GM21619 (cell line): Measurements from ENCODE around the gene PPP1R2B.

Experiments used
- ATAC-seq: cut with Tn5 transposase; IDR thresholded peaks from one replicate; pipeline ENCODE4 v1.9.1; 2021; ENCODE audit not compliant: unreplicated experiment

Gene PPP1R2B

DNA sequence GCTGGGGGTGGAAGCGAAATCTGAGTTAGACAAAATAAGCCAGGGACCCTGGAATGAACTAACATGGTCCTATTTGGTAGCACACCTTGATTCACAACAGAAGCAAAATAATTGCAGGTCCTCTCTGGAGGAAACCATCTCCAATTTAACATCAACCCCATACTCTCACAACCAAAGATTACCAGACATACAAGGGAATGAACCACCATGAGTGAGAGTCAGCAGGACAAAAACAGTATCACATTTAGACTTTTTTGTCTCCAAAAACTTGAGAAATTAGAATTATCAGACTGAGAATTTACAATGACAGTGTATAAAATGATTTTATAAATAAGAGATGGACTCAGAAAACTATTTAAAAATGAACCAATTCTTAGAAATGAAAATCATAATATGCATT lies 21.1 kb downstream of the PPP1R2B start:
- no peak for ATAC-seq

DNA sequence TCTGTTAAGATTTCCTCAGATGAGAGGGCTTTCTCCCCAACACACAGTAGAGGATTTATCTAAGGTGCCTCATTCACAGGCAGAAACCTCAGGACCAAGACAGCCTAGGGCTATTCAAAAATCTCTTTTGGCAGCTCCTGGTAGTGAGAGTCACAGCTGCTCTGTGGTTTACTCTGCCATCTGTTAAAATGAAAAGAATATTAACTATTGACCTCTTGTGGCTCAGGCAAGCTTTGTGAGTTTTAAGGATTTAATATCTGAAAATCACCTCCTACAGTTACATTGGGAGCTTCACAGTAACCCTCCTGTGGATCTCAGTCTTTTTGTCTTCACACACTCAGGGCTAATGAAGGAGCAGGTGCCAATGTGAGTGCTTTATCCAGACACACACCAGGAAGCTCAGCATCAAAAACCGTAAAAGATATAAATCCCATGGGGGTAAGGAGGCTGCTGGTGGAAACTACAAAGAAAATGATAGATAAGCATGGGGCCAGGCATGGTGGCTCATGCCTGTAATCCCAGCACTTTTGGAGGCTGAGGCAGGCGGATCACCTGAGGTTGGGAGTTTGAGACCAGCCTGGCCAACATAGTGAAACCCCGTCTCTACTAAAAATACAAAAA lies 29.7 kb downstream of the PPP1R2B start:
- peak; percentile 92 for ATAC-seq

DNA sequence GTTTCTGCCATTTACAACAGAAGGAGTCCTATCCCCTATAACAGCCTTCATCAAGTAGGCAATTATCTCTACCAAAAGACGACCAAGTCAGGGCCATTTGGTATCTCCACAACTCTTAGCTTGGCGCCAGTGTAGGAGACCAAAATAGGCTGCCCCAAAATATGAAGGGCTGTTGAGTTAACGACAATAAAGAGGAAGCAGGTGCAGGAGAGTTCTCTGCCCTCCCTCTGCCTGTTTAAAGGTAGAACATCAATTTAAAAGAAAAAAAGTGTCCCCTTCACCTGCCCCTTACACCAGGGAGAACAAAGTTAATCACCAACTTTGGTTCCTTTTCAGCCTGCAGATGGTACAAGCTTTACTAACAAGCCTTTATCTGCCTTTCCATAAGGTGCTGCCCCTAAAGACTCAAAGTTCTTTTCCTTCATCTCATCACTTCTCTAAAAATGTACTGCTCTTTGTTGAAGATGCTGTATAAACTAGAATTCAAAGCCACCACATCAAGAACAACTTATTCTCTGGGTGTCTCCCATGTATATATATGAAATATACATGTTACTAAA lies 33.3 kb downstream of the PPP1R2B start:
- peak; percentile 26 for ATAC-seq

DNA sequence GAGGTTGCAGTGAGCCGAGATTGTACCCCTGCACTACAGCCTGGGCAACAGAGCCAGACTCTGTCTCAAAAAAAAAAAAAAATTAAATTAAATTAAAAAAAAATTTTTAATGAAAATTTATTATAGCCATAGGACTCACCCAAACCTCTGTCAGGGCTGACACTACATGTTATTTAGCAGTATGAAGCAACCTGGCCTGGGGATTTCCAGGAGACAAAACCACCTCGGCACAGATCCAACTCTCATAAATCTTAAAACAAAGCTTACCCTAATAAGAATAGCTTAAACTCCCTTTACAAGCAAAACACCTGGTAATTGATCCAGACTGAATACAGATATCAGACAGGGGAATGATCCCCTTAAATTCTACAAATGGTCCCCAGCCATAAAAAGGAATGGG lies 38.4 kb downstream of the PPP1R2B start:
- no peak for ATAC-seq

DNA sequence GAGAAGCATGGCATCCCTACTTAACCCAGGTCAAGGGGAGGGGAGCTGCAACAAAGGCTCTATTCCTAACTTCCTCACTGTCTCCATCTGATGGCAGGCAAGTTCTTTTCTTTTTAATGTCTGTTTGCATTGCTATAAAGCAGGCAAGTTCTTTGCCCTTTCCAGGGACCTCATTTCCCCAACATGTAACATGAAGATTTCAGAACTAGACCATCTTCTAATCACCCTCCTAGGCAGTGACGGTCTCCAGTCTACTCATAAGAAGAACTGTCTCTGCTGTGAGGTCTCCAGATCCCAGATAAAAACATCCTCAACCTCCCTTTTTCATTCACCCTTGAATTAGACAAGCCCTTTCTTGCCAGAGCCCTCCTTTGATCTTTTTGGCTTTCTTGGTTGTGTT lies 42.1 kb downstream of the PPP1R2B start:
- ATAC-seq = no peak

DNA sequence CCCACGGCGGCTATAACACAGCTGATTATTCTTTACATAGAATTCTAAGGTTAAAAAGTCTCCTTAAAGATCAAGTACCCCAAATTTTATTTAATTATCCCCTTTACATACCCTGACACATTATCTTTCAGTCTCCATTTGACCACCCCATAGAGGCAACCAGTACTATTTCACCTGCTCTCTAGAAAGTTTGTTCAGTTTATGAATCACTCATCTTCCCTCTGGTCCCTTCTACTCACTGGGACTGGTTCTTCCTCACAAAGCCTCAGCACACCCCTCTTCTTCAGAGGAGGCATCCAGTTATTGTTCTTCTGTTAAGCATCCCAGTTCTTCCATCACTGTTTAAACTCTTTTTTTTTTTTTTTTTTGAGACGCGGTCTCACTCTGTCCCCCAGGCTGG lies 42.8 kb downstream of the PPP1R2B start:
- ATAC-seq = no peak

DNA sequence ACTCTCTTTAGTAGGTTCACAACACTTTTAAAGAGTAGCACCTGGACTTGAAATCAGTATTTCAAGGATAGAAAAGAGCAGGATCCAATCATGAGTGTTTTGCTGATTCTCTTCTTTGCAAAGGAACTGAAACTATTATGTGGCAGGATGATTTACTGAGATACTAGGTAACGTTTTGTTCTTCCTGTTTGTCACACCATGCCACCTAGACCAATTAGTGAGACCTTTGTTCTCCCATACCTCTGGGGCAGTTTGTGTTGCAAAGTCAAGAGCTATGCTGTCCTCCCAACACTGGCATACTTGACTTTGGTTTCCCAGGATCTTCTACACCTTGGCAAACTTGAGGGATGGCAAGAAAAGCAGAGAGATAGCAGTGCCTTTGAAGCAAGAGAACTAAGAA lies 43.4 kb downstream of the PPP1R2B start:
- ATAC-seq = peak; percentile 73

DNA sequence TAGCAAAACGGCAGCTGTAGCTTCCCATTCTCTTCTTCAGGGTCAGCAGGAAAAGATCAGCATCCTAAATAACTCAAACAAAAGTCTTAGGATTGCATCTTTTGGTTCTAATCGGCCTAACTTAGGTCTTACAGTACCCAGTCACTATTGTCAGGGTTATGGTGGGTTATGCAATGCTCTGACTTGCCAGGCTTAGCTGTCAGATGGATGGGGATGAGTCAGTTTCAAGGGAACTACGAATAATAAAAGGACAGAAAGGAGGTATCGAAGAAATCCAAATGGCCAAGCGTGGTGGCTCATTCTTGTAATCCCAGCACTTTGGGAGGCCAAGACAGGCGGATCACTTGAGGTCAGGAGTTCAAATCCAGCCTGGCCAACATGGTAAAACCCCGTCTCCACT lies 46.5 kb downstream of the PPP1R2B start:
- ATAC-seq = no peak
